PC-9 (cell line): ENCODE data around the gene STBD1. TPM values are rescaled to one million over a fixed set of nuclear protein-coding genes. Genes with fewer than 3 reads are reported as not detected.

ENCODE experiments used
- BruUV-seq: library from RNA; stranded (reverse); fragments of 400-500 nt; replicated peaks from 2 replicates; lab custom pipeline; 2021; lab: Mats Ljungman, UMichigan
- CTCF ChIA-PET: fragments of 300-600 bp; sonication (Branson Sonifier 250); formaldehyde crosslinking; loops from one replicate; lab custom pipeline; 2022; ENCODE audit warnings: antibody characterized with exemption; lab: Charles Lee
- POLR2A ChIA-PET: fragments of 300-600 bp; sonication (Branson Sonifier 250); formaldehyde crosslinking; loops from one replicate; lab custom pipeline; 2022; ENCODE audit warnings: antibody characterized with exemption; ENCODE audit not compliant: unreplicated experiment; lab: Charles Lee
- DNase-seq, 2 experiments: peaks; one replicate each; pipeline versions ENCODE4 v3.0.0 to v3.0.0-alpha.2; 2015 to 2022; ENCODE audit warnings: mixed read lengths in 1 of 2
- H2AFZ ChIP-seq: fragments of 200-600 bp; sonication (generic); 2 replicates; pipeline ENCODE4 v1.8.1; 2017; ENCODE audit warnings: antibody characterized with exemption
- H3F3A ChIP-seq: fragments of 200-600 bp; sonication (generic); 2 replicates; pipeline ENCODE4 v1.8.1; 2017; ENCODE audit warnings: antibody characterized with exemption, mild to moderate bottlenecking, low read depth; ENCODE audit not compliant: insufficient read depth
- H3K27ac ChIP-seq: fragments of 200-600 bp; sonication (generic); 2 replicates; pipeline ENCODE4 v1.6.1; 2016; ENCODE audit warnings: mixed run types
- H3K27me3 ChIP-seq: fragments of 200-600 bp; sonication (generic); 2 replicates; pipeline ENCODE4 v1.6.1; 2016; ENCODE audit warnings: low read depth, mixed run types; ENCODE audit not compliant: insufficient read depth
- H3K36me3 ChIP-seq: fragments of 200-600 bp; sonication (generic); 2 replicates; pipeline ENCODE4 v1.6.1; 2016; ENCODE audit warnings: low read depth, mixed run types
- H3K4me1 ChIP-seq: fragments of 200-600 bp; sonication (generic); replicated peaks from 2 replicates; pipeline ENCODE4 v1.6.1; 2016; ENCODE audit warnings: mixed run types; ENCODE audit not compliant: insufficient read depth
- H3K4me2 ChIP-seq: fragments of 200-600 bp; sonication (generic); 2 replicates; pipeline ENCODE4 v1.6.1; 2017; ENCODE audit warnings: mixed run types
- H3K4me3 ChIP-seq: fragments of 200-600 bp; sonication (generic); 2 replicates; pipeline ENCODE4 v1.6.1; 2016; ENCODE audit warnings: mixed run types
- H3K79me2 ChIP-seq: fragments of 200-600 bp; sonication (generic); 2 replicates; pipeline ENCODE4 v1.6.1; 2017; ENCODE audit warnings: low read depth, mixed run types
- H3K9me2 ChIP-seq: fragments of 200-600 bp; sonication (generic); 2 replicates; pipeline ENCODE4 v1.8.1; 2017; ENCODE audit warnings: mild to moderate bottlenecking; ENCODE audit not compliant: insufficient read depth
- H3K9me3 ChIP-seq: fragments of 200-600 bp; sonication (generic); 2 replicates; pipeline ENCODE4 v1.8.1; 2016; ENCODE audit warnings: low read depth; ENCODE audit not compliant: insufficient read depth
- H4K20me1 ChIP-seq: fragments of 200-600 bp; sonication (generic); 2 replicates; pipeline ENCODE4 v1.8.1; 2017; ENCODE audit not compliant: insufficient read depth
- CTCF ChIP-seq: fragments of 200-600 bp; sonication (generic); conservative IDR thresholded peaks from 2 replicates; pipeline ENCODE4 v1.6.1; 2017; ENCODE audit warnings: mixed run types, antibody characterized with exemption, mild to moderate bottlenecking, moderate library complexity
- EZH2 ChIP-seq: fragments of 200-600 bp; sonication (generic); IDR thresholded peaks from 2 replicates; pipeline ENCODE4 v1.8.0; 2017; ENCODE audit warnings: antibody characterized with exemption, low read depth
- intact Hi-C: fragments of 100-400 bp; cut with micrococcal nuclease; formaldehyde crosslinking; loops from one replicate; pipeline ENCODE4 v1.10.0; 2022; ENCODE audit not compliant: unreplicated experiment
- total RNA-seq: library from RNA; stranded (reverse); gene quantifications from 2 replicates; pipeline ENCODE4 v1.2.3, GENCODE V29; 2021

The STBD1 gene
- total RNA-seq, 1 experiment from 2014 or later = 1.8 TPM

GRCh38 chr4:76275486-76276124 lies 30.9 kb upstream of the STBD1 start:
- Histone ChIP-seq H2AFZ (no peak overlapping the region), H3K9me3 (no peaks in the 10 kb centered on the region), H3K27ac (no peak overlapping the region), H3K4me2 (no peak overlapping the region), H3K4me3 (no peak overlapping the region), H4K20me1 (no peaks in the 10 kb centered on the region), H3K36me3 (no peaks in the 10 kb centered on the region), H3K27me3 (no peaks in the 10 kb centered on the region), H3F3A (no peaks in the 10 kb centered on the region), H3K79me2 (no peaks in the 10 kb centered on the region), H3K4me1 (no peaks in the 10 kb centered on the region), H3K9me2 (no peaks in the 10 kb centered on the region)
- BruUV-seq = no TSS peak
- intact Hi-C loops = no loop called here
- ChIA-PET POLR2A (no interaction called here), CTCF (no interaction called here)
- DNase-seq = no peak
- no peak for TF ChIP-seq CTCF

- Histone ChIP-seq H3K27me3 (no peaks in the 10 kb centered on the region), H3K4me2 (no peak overlapping the region), H3K36me3 (no peaks in the 10 kb centered on the region), H3K27ac (no peak overlapping the region), H3K4me1 (no peaks in the 10 kb centered on the region), H3K9me3 (no peaks in the 10 kb centered on the region), H3K79me2 (no peaks in the 10 kb centered on the region), H2AFZ (no peak overlapping the region), H3K4me3 (no peak overlapping the region), H4K20me1 (no peaks in the 10 kb centered on the region), H3K9me2 (no peaks in the 10 kb centered on the region), H3F3A (no peaks in the 10 kb centered on the region)
- BruUV-seq = no TSS peak
- TF ChIP-seq CTCF (no peak), EZH2 (no peak)
- CTCF ChIA-PET = no interaction called here
- no peak for DNase-seq
- POLR2A ChIA-PET = no interaction called here
- intact Hi-C loops = no loop called here
Measured at GRCh38 chr4:76276813-76277212, 29.7 kb upstream of the STBD1 start.

- H3F3A ChIP-seq = no peaks in the 10 kb centered on the region
- no peaks in the 10 kb centered on the region for H3K4me1 ChIP-seq
- H3K4me3 ChIP-seq = no peak overlapping the region
- no peaks in the 10 kb centered on the region for H3K79me2 ChIP-seq
- no peaks in the 10 kb centered on the region for H3K27me3 ChIP-seq
- POLR2A ChIA-PET = no interaction called here
- no peaks in the 10 kb centered on the region for H3K36me3 ChIP-seq
- no peak overlapping the region for H2AFZ ChIP-seq
- no peak for DNase-seq
- H4K20me1 ChIP-seq = no peaks in the 10 kb centered on the region
- CTCF ChIA-PET = interaction anchor here (0.6 kb wide), 1 partner anchor 97 kb away, joined by 13 read pairs; no protein-coding TSS in a partner anchor
- H3K4me2 ChIP-seq = no peak overlapping the region
- no TSS peak for BruUV-seq
- intact Hi-C loops = no loop called here
- no peaks in the 10 kb centered on the region for H3K9me3 ChIP-seq
- H3K9me2 ChIP-seq = no peaks in the 10 kb centered on the region
- no peak overlapping the region for H3K27ac ChIP-seq
- no peak for TF ChIP-seq EZH2
- TF ChIP-seq CTCF = no peak
Measured at GRCh38 chr4:76277667-76278066, 28.9 kb upstream of the STBD1 start.
